HEK293 (cell line): ENCODE data around the gene LRRC8D.

Experiments
- CTCF ChIA-PET: fragments of 350-600 bp; formaldehyde crosslinking; extraction: SDS; loops from one replicate; lab custom pipeline; 2021; ENCODE audit warnings: antibody characterized with exemption; lab: Yijun Ruan, JAX
- POLR2A ChIA-PET: fragments of 300-600 bp; formaldehyde crosslinking; extraction: SDS; loops from one replicate; lab custom pipeline; 2020; ENCODE audit warnings: antibody characterized with exemption, inconsistent platforms; lab: Yijun Ruan, JAX
- H3K27ac ChIP-seq: fragments of 200-500 bp; sonication (Bioruptor generic); 2 replicates; pipeline ENCODE4 v1.5.1; 2014; ENCODE audit warnings: low read depth, low read length, control low read depth, inconsistent platforms; ENCODE audit errors: extremely low read depth
- H3K36me3 ChIP-seq, 2 experiments: fragments of 200-500 bp in 1 of 2; sonication (Bioruptor generic) in 1 of 2; 1 replicate in 1 of 2; 2 replicates in 1 of 2; pipeline ENCODE4 v1.5.1; 2014 to 2017; ENCODE audit warnings: inconsistent platforms in 2 of 2, low read length in 2 of 2; ENCODE audit not compliant: control insufficient read depth in 2 of 2, insufficient read depth in 1 of 2
- H3K4me1 ChIP-seq: fragments of 200-500 bp; sonication (Bioruptor generic); 2 replicates; pipeline ENCODE4 v1.5.1; 2014; ENCODE audit warnings: mild to moderate bottlenecking, low read length, inconsistent platforms; ENCODE audit not compliant: control insufficient read depth, insufficient read depth
- H3K4me3 ChIP-seq: 2 replicates; pipeline ENCODE4 v1.5.1; 2011; ENCODE audit warnings: low read depth, mild to moderate bottlenecking, control low read depth, low read length, moderate library complexity
- H3K9me3 ChIP-seq: fragments of 200-500 bp; sonication (Bioruptor generic); 2 replicates; pipeline ENCODE4 v1.5.1; 2014; ENCODE audit warnings: low read depth, low read length, inconsistent platforms; ENCODE audit not compliant: control insufficient read depth, insufficient read depth
- GFI1B ChIP-seq: fragments of 450-650 bp; formaldehyde crosslinking; IDR thresholded peaks from 2 replicates; pipeline ENCODE4 v1.5.1; 2016; ENCODE audit warnings: missing biosample characterization, missing genetic modification characterization
- GLIS1 ChIP-seq: fragments of 450-650 bp; formaldehyde crosslinking; IDR thresholded peaks from 2 replicates; pipeline ENCODE4 v1.5.1; 2016; ENCODE audit warnings: missing biosample characterization, missing genetic modification characterization
- KLF8 ChIP-seq: fragments of 450-650 bp; formaldehyde crosslinking; IDR thresholded peaks from 2 replicates; pipeline ENCODE4 v1.5.1; 2016; ENCODE audit warnings: missing biosample characterization, missing genetic modification characterization
- OSR2 ChIP-seq: fragments of 450-650 bp; formaldehyde crosslinking; IDR thresholded peaks from 2 replicates; pipeline ENCODE4 v1.5.1; 2016; ENCODE audit warnings: missing biosample characterization, missing genetic modification characterization
- ZIC2 ChIP-seq: fragments of 450-650 bp; formaldehyde crosslinking; IDR thresholded peaks from 2 replicates; pipeline ENCODE4 v1.5.1; 2016; ENCODE audit warnings: missing biosample characterization, missing genetic modification characterization
- ZNF10 ChIP-seq: fragments of 450-650 bp; formaldehyde crosslinking; IDR thresholded peaks from 2 replicates; pipeline ENCODE4 v1.5.1; 2017; ENCODE audit warnings: missing biosample characterization, missing genetic modification characterization
- ZNF146 ChIP-seq: fragments of 450-650 bp; formaldehyde crosslinking; IDR thresholded peaks from 2 replicates; pipeline ENCODE4 v1.5.1; 2016; ENCODE audit warnings: missing biosample characterization, missing genetic modification characterization
- ZNF18 ChIP-seq: fragments of 450-650 bp; formaldehyde crosslinking; IDR thresholded peaks from 2 replicates; pipeline ENCODE4 v1.5.1; 2016; ENCODE audit warnings: missing biosample characterization, missing genetic modification characterization
- ZNF19 ChIP-seq: fragments of 450-650 bp; formaldehyde crosslinking; IDR thresholded peaks from 2 replicates; pipeline ENCODE4; 2016; ENCODE audit warnings: missing biosample characterization, missing genetic modification characterization, low read depth
- ZNF214 ChIP-seq: fragments of 450-650 bp; formaldehyde crosslinking; IDR thresholded peaks from 2 replicates; pipeline ENCODE4 v1.5.1; 2017; ENCODE audit warnings: missing biosample characterization, mild to moderate bottlenecking, missing genetic modification characterization, borderline replicate concordance
- ZNF335 ChIP-seq: fragments of 450-650 bp; formaldehyde crosslinking; conservative IDR thresholded peaks from 2 replicates; pipeline ENCODE4 v1.5.1; 2016; ENCODE audit warnings: missing biosample characterization, missing genetic modification characterization
- ZNF394 ChIP-seq: fragments of 450-650 bp; formaldehyde crosslinking; IDR thresholded peaks from 2 replicates; pipeline ENCODE4 v1.5.1; 2016; ENCODE audit warnings: missing biosample characterization, missing genetic modification characterization, mild to moderate bottlenecking, moderate library complexity, borderline replicate concordance
- ZNF416 ChIP-seq: fragments of 450-650 bp; formaldehyde crosslinking; IDR thresholded peaks from 2 replicates; pipeline ENCODE4 v1.5.1; 2016; ENCODE audit warnings: missing biosample characterization, missing genetic modification characterization
- ZNF433 ChIP-seq: fragments of 450-650 bp; formaldehyde crosslinking; IDR thresholded peaks from 2 replicates; pipeline ENCODE4 v1.5.1; 2016; ENCODE audit warnings: missing biosample characterization, missing genetic modification characterization, low read depth
- ZNF514 ChIP-seq: fragments of 450-650 bp; formaldehyde crosslinking; IDR thresholded peaks from 2 replicates; pipeline ENCODE4 v1.5.1; 2016; ENCODE audit warnings: missing biosample characterization, missing genetic modification characterization
- ZNF624 ChIP-seq: fragments of 450-650 bp; formaldehyde crosslinking; IDR thresholded peaks from 2 replicates; pipeline ENCODE4 v1.5.1; 2017; ENCODE audit warnings: missing biosample characterization, missing genetic modification characterization
- ZNF768 ChIP-seq: fragments of 450-650 bp; formaldehyde crosslinking; IDR thresholded peaks from 2 replicates; pipeline ENCODE4 v1.5.1; 2018; ENCODE audit warnings: missing biosample characterization, mild to moderate bottlenecking, missing genetic modification characterization
- TF ChIP-seq, protein P1 (sequence below): fragments of 450-650 bp; formaldehyde crosslinking; IDR thresholded peaks from 2 replicates; pipeline ENCODE4 v1.5.1; 2016; ENCODE audit warnings: missing biosample characterization, missing genetic modification characterization
- TF ChIP-seq, protein P2 (sequence below): IDR thresholded peaks from 2 replicates; pipeline ENCODE4 v1.6.1; 2011; ENCODE audit warnings: mild to moderate bottlenecking, low read depth, low read length, borderline replicate concordance
- TF ChIP-seq, protein P3 (sequence below): fragments of 450-650 bp; formaldehyde crosslinking; IDR thresholded peaks from 2 replicates; pipeline ENCODE4 v1.5.1; 2017; ENCODE audit warnings: missing biosample characterization, missing genetic modification characterization
- TF ChIP-seq, protein P4 (sequence below): fragments of 450-650 bp; formaldehyde crosslinking; IDR thresholded peaks from 2 replicates; pipeline ENCODE4 v1.5.1; 2016; ENCODE audit warnings: missing biosample characterization, missing genetic modification characterization
- TF ChIP-seq, protein P5 (sequence below): fragments of 450-650 bp; formaldehyde crosslinking; IDR thresholded peaks from 2 replicates; pipeline ENCODE4 v1.5.1; 2016; ENCODE audit warnings: missing biosample characterization, missing genetic modification characterization
- TF ChIP-seq, protein P6 (sequence below): fragments of 450-650 bp; formaldehyde crosslinking; IDR thresholded peaks from 2 replicates; pipeline ENCODE4 v1.5.0; 2017; ENCODE audit warnings: missing biosample characterization, missing genetic modification characterization, borderline replicate concordance

The LRRC8D gene

DNA sequence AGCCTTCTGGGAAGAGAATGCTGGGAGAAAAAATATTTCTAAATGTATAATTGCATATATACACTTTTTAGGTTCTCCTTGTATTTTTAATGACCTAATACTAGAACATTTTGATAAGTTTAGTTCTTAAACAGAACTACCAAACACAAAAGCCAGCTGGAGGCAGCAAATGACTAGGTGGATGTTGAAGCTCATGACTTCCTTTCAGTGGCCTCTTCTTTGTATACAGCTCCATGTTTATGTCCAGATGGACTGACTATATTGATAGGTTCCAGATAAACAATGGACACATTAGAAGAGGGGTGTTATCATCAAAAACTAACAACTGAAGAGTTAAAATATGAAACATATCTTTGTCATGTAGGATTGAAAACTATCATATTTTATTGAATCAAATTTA is 52.5 kb downstream of the LRRC8D start (continued):
- TF ChIP-seq, protein P1, sequence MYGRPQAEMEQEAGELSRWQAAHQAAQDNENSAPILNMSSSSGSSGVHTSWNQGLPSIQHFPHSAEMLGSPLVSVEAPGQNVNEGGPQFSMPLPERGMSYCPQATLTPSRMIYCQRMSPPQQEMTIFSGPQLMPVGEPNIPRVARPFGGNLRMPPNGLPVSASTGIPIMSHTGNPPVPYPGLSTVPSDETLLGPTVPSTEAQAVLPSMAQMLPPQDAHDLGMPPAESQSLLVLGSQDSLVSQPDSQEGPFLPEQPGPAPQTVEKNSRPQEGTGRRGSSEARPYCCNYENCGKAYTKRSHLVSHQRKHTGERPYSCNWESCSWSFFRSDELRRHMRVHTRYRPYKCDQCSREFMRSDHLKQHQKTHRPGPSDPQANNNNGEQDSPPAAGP = no peak
- TF ChIP-seq ZNF214 (tag by site-specific recombination) (no peak), ZNF433 (tag by site-specific recombination) (no peak), ZNF394 (tag by site-specific recombination) (no peak), ZNF514 (no peak), ZNF624 (tag by site-specific recombination) (no peak), ZNF416 (tag by site-specific recombination) (no peak), ZNF18 (tag by site-specific recombination) (no peak)
- TF ChIP-seq, protein P2, sequence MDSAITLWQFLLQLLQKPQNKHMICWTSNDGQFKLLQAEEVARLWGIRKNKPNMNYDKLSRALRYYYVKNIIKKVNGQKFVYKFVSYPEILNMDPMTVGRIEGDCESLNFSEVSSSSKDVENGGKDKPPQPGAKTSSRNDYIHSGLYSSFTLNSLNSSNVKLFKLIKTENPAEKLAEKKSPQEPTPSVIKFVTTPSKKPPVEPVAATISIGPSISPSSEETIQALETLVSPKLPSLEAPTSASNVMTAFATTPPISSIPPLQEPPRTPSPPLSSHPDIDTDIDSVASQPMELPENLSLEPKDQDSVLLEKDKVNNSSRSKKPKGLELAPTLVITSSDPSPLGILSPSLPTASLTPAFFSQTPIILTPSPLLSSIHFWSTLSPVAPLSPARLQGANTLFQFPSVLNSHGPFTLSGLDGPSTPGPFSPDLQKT = no peak
- TF ChIP-seq, protein P3, sequence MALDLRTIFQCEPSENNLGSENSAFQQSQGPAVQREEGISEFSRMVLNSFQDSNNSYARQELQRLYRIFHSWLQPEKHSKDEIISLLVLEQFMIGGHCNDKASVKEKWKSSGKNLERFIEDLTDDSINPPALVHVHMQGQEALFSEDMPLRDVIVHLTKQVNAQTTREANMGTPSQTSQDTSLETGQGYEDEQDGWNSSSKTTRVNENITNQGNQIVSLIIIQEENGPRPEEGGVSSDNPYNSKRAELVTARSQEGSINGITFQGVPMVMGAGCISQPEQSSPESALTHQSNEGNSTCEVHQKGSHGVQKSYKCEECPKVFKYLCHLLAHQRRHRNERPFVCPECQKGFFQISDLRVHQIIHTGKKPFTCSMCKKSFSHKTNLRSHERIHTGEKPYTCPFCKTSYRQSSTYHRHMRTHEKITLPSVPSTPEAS = no peak
- TF ChIP-seq, protein P4, sequence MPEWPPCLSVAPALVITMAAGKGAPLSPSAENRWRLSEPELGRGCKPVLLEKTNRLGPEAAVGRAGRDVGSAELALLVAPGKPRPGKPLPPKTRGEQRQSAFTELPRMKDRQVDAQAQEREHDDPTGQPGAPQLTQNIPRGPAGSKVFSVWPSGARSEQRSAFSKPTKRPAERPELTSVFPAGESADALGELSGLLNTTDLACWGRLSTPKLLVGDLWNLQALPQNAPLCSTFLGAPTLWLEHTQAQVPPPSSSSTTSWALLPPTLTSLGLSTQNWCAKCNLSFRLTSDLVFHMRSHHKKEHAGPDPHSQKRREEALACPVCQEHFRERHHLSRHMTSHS (tag by site-specific recombination) = no peak

- POLR2A ChIA-PET = no interaction called here
- Histone ChIP-seq H3K4me3 (no peak overlapping the region), H3K4me1 (no peaks in the 10 kb centered on the region), H3K27ac (no peak overlapping the region), H3K9me3 (no peaks in the 10 kb centered on the region), H3K36me3 (peaks cover 0 to 5% of the 10 kb centered on the region in 2 experiments; a peak in 2 of 3 replicates)
- TF ChIP-seq ZNF10 (tag by site-specific recombination) (0 out of 2 replicates have a peak, but pooled peaks have one; percentile 37), ZIC2 (tag by site-specific recombination) (no peak)
- CTCF ChIA-PET = interaction anchor here (1.5 kb wide), 1 partner anchor 8 kb away, joined by 5 read pairs; no protein-coding TSS in a partner anchor
These were observed 52.9 kb downstream of the LRRC8D start for GRCh38 chr1:89873770-89874169.

DNA sequence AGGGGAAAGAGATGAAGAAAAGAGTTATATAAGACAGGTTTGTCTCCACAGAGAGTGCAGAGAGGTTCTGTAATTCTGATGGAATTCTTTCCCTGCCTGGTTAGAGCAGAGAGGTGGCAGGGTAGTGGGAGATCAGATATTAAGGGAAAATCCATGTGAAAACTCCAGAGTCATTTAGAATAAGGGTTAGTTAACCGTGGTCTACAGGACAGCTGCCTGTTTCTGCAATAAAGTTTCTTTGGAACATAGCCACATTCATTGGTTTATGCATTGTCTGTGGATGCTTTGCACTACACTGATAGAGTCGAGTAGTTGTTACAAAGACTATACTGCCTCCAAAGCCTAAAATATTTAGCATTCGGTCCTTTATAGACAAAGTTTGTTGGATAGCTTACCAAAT is 55.6 kb downstream of the LRRC8D start:
- H3K27ac ChIP-seq = no peak overlapping the region
- CTCF ChIA-PET = no interaction called here
- no peaks in the 10 kb centered on the region for H3K9me3 ChIP-seq
- POLR2A ChIA-PET = no interaction called here
- peaks cover 0 to 3% of the 10 kb centered on the region in 2 experiments; a peak in 1 of 3 replicates for H3K36me3 ChIP-seq
- no peaks in the 10 kb centered on the region for H3K4me1 ChIP-seq
- H3K4me3 ChIP-seq = no peak overlapping the region
- TF ChIP-seq, protein P5, sequence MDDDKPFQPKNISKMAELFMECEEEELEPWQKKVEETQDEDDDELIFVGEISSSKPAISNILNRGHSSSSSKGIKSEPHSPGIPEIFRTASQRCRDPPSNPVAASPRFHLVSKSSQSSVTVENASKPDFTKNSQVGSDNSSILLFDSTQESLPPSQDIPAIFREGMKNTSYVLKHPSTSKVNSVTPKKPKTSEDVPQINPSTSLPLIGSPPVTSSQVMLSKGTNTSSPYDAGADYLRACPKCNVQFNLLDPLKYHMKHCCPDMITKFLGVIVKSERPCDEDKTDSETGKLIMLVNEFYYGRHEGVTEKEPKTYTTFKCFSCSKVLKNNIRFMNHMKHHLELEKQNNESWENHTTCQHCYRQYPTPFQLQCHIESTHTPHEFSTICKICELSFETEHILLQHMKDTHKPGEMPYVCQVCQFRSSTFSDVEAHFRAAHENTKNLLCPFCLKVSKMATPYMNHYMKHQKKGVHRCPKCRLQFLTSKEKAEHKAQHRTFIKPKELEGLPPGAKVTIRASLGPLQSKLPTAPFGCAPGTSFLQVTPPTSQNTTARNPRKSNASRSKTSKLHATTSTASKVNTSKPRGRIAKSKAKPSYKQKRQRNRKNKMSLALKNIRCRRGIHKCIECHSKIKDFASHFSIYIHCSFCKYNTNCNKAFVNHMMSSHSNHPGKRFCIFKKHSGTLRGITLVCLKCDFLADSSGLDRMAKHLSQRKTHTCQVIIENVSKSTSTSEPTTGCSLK (tag by site-specific recombination) = no peak
- TF ChIP-seq, protein P6, sequence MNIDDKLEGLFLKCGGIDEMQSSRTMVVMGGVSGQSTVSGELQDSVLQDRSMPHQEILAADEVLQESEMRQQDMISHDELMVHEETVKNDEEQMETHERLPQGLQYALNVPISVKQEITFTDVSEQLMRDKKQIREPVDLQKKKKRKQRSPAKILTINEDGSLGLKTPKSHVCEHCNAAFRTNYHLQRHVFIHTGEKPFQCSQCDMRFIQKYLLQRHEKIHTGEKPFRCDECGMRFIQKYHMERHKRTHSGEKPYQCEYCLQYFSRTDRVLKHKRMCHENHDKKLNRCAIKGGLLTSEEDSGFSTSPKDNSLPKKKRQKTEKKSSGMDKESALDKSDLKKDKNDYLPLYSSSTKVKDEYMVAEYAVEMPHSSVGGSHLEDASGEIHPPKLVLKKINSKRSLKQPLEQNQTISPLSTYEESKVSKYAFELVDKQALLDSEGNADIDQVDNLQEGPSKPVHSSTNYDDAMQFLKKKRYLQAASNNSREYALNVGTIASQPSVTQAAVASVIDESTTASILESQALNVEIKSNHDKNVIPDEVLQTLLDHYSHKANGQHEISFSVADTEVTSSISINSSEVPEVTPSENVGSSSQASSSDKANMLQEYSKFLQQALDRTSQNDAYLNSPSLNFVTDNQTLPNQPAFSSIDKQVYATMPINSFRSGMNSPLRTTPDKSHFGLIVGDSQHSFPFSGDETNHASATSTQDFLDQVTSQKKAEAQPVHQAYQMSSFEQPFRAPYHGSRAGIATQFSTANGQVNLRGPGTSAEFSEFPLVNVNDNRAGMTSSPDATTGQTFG (tag by site-specific recombination) = no peak
- no peak for TF ChIP-seq ZNF19
- no peak for TF ChIP-seq GLIS1
- no peak for TF ChIP-seq KLF8 (tag by site-specific recombination)
- TF ChIP-seq ZNF768 (tag by site-specific recombination) = no peak
- TF ChIP-seq ZNF146 (tag by site-specific recombination) = no peak
- no peak for TF ChIP-seq GFI1B (tag by site-specific recombination)
- TF ChIP-seq ZNF335 (tag by site-specific recombination) = no peak
- no peak for TF ChIP-seq OSR2 (tag by site-specific recombination)
